GM13976 (cell line): ENCODE measurements around the gene BIRC5.

ENCODE experiments used
- DNase-seq: peaks from one replicate; pipeline ENCODE4 v3.0.0; 2012; ENCODE audit warnings: low spot score
- in situ Hi-C: fragments of 300-500 bp; cut with MboI; formaldehyde crosslinking; loops from one replicate; pipeline ENCODE4 v1.12.0; 2022; ENCODE audit warnings: low sequenced_read_pairs, mixed read lengths, inconsistent platforms; ENCODE audit not compliant: unreplicated experiment
- TF ChIP-seq, protein P1 (sequence below): IDR thresholded peaks from 2 replicates; pipeline ENCODE4 v1.5.1; 2012; ENCODE audit warnings: borderline replicate concordance, mild to moderate bottlenecking; ENCODE audit not compliant: insufficient read depth; ENCODE audit errors: extremely low read depth, missing control alignments, control extremely low read depth

BIRC5 gene

GRCh38 chr17:78249074-78249817 lies 35.2 kb downstream of the BIRC5 start:
- no peak for DNase-seq
- in situ Hi-C loops = no loop called here
- TF ChIP-seq, protein P1, sequence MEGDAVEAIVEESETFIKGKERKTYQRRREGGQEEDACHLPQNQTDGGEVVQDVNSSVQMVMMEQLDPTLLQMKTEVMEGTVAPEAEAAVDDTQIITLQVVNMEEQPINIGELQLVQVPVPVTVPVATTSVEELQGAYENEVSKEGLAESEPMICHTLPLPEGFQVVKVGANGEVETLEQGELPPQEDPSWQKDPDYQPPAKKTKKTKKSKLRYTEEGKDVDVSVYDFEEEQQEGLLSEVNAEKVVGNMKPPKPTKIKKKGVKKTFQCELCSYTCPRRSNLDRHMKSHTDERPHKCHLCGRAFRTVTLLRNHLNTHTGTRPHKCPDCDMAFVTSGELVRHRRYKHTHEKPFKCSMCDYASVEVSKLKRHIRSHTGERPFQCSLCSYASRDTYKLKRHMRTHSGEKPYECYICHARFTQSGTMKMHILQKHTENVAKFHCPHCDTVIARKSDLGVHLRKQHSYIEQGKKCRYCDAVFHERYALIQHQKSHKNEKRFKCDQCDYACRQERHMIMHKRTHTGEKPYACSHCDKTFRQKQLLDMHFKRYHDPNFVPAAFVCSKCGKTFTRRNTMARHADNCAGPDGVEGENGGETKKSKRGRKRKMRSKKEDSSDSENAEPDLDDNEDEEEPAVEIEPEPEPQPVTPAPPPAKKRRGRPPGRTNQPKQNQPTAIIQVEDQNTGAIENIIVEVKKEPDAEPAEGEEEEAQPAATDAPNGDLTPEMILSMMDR = no peak

DNA sequence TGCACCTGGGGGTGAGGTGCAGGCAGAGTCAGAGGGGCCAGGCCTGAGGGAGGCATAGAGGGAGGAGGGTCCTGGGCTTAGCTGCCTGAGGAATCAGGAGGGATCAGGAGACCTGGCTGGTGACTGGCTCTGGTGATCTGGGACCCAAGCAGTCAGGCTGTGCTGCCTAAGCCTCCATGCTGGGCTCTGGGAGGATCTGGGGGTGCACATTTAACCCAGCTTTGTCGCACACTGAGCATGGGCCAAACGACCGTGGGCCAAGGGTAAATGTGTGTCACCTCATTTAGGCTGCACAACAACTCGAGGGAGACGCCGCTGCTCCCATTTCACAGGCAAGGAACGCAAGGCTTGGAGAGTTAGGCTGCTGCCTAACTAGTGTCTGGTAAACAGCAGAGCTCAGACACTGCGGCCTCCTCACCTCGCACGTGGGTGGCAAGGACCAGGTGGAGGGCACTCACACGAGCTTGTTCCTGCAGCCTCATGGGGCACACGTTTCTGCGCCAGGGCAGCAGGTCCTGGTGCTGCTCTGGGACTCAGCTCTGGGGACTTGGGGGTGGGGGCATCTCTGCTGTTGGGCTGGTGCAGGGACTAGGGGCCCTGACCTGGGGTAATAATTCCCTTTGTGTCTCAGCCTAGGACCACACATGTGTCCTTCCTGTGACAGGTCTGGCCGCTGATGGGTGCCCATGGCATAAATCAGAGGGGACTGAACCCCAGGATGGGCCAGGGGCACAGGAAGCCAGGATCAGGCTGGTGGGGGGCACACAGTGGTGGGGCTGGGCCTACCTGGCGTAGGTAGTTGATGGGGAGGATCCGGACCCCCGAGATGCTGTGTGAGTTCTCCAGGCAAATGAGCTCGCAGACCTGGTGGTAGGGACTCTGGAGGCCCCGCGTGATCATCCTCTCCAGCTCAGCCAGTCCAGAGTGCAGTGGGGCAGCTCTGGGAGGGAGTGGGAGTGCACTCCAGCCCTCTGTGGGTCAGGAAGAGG lies 36.1 kb downstream of the BIRC5 start:
- TF ChIP-seq, protein P1 = no peak

GRCh38 chr17:78250891-78251772 lies 37.1 kb downstream of the BIRC5 start:
- in situ Hi-C loops = no loop called here

More for the DNA sequence above, 36.1 kb downstream of the BIRC5 start:
- no peak for DNase-seq
- in situ Hi-C loops = no loop called here

GRCh38 chr17:78251773-78252103 lies 37.7 kb downstream of the BIRC5 start:
- in situ Hi-C loops = no loop called here
- TF ChIP-seq, protein P1 = no peak

More at GRCh38 chr17:78250891-78251772, 37.1 kb downstream of the BIRC5 start:
- peak; percentile 95 for DNase-seq
- TF ChIP-seq, protein P1 = peak; percentile 98

DNA sequence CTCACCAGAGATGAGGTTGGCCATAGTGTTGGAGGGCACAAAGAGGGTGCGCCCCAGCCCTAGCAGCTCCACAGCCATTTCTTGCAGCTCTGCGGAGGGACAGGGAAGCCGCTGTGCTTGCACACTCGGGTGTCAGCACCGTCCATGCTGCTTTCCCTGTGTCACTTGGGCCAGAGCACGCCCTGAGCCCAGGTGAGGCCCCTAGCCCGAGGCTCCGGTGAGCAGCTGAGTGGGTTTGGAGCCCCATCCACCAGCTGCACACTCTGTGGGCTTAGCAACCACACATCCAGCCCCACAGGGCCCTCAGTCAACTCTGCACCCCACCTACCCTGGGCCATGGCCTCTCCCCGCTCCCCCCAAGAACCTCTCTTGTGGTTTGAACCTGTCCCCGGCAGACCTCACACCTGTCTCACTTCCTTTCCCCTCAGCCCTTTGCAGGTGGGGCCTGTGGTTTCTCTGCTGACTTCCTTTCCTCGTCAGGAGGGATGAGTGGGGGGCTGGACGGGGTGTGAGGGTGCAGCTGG lies 38.1 kb downstream of the BIRC5 start:
- TF ChIP-seq, protein P1 = no peak
- in situ Hi-C loops = no loop called here
- DNase-seq = no peak

More at GRCh38 chr17:78251773-78252103, 37.7 kb downstream of the BIRC5 start:
- DNase-seq = no peak
